Parathyroid adenoma (tissue), 2 donors: ENCODE results near the gene PEMT.

Experiments used
- H2AFZ ChIP-seq: fragments of 300-600 bp; sonication (generic); one replicate; pipeline ENCODE4 v1.7.0; 2017; ENCODE audit warnings: antibody characterized with exemption, mild to moderate bottlenecking
- H3K27ac ChIP-seq: fragments of 300-600 bp; sonication (generic); one replicate; pipeline ENCODE4 v1.7.0; 2017
- H3K27me3 ChIP-seq: fragments of 300-600 bp; sonication (generic); one replicate; pipeline ENCODE4 v1.7.0; 2017; ENCODE audit warnings: low read length; ENCODE audit not compliant: control insufficient read depth, insufficient read depth
- H3K36me3 ChIP-seq: fragments of 300-600 bp; sonication (generic); one replicate; pipeline ENCODE4 v1.7.0; 2017; ENCODE audit warnings: low read length; ENCODE audit not compliant: control insufficient read depth, insufficient read depth
- H3K4me1 ChIP-seq: fragments of 300-600 bp; sonication (generic); one replicate; pipeline ENCODE4 v1.7.0; 2017; ENCODE audit warnings: control low read depth
- H3K4me2 ChIP-seq: fragments of 300-600 bp; sonication (generic); one replicate; pipeline ENCODE4 v1.7.0; 2017; ENCODE audit warnings: low read length
- H3K4me3 ChIP-seq: fragments of 300-600 bp; sonication (generic); one replicate; pipeline ENCODE4 v1.7.0; 2017; ENCODE audit warnings: low read depth, low read length
- H3K79me2 ChIP-seq: fragments of 300-600 bp; sonication (generic); one replicate; pipeline ENCODE4 v1.7.0; 2017; ENCODE audit warnings: control low read depth
- H3K9ac ChIP-seq: fragments of 300-600 bp; sonication (generic); one replicate; pipeline ENCODE4 v1.7.0; 2017; ENCODE audit warnings: mild to moderate bottlenecking
- H3K9me3 ChIP-seq: fragments of 300-600 bp; sonication (generic); one replicate; pipeline ENCODE4 v1.7.0; 2017; ENCODE audit warnings: low read length; ENCODE audit not compliant: control insufficient read depth
- TF ChIP-seq, protein P1 (sequence below): fragments of 300-600 bp; sonication (generic); IDR thresholded peaks from one replicate; pipeline ENCODE4 v1.7.0; 2017; ENCODE audit warnings: antibody characterized with exemption, mild to moderate bottlenecking
- donor health status: primary hyperparathyroidism.

The PEMT gene

DNA sequence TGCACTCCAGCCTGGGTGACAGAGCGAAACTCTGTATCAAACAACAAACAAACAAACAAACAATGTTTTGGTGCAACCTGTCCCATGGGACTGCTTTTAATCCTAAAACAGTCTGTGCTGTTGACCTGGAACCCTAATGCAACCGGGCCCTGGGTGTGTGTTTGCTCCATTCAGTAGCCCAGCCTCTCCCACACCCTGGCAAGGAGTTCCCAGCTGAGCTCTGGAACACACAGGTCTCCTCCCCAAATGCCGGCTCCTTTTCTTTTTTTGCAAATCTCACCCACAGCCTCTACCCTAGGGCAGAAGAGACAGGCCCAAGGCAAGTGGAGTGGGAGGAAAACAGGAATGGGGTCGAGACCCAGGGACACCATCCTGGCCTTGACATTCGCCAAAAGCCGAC lies 65.6 kb downstream of the PEMT start:
- Histone ChIP-seq H3K9me3 (no peaks in the 10 kb centered on the region), H3K4me2 (no peak overlapping the region), H3K27me3 (no peaks in the 10 kb centered on the region), H3K4me3 (no peak overlapping the region), H3K4me1 (no peaks in the 10 kb centered on the region), H3K27ac (no peak overlapping the region), H3K9ac (no peak overlapping the region), H3K79me2 (peaks cover 12% of the 10 kb centered on the region), H3K36me3 (no peaks in the 10 kb centered on the region), H2AFZ (no peak overlapping the region)
- TF ChIP-seq, protein P1, sequence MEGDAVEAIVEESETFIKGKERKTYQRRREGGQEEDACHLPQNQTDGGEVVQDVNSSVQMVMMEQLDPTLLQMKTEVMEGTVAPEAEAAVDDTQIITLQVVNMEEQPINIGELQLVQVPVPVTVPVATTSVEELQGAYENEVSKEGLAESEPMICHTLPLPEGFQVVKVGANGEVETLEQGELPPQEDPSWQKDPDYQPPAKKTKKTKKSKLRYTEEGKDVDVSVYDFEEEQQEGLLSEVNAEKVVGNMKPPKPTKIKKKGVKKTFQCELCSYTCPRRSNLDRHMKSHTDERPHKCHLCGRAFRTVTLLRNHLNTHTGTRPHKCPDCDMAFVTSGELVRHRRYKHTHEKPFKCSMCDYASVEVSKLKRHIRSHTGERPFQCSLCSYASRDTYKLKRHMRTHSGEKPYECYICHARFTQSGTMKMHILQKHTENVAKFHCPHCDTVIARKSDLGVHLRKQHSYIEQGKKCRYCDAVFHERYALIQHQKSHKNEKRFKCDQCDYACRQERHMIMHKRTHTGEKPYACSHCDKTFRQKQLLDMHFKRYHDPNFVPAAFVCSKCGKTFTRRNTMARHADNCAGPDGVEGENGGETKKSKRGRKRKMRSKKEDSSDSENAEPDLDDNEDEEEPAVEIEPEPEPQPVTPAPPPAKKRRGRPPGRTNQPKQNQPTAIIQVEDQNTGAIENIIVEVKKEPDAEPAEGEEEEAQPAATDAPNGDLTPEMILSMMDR: no peak

DNA sequence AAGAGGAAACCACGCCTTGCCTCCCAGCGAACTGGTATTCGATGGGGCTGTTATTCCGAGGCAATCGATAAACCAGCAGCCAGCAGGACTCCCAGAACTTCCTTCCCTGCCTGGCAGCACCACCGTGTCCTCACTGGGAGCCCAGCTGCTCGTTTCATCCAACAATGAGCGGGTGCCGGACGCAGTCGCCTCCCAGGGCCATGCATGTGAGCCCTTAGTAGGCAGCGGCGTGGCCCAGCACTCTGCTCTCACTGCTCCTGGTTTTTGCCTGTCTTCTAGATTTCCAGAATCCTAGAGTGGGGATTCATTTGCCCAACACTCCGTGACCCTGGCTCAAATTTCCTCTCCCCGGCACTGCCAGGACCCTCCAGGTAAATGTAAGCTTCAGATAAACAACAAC lies 66.2 kb downstream of the PEMT start:
- no peaks in the 10 kb centered on the region for H3K4me1 ChIP-seq
- H2AFZ ChIP-seq: no peak overlapping the region
- no peak overlapping the region for H3K4me2 ChIP-seq
- H3K9me3 ChIP-seq: no peaks in the 10 kb centered on the region
- H3K36me3 ChIP-seq: no peaks in the 10 kb centered on the region
- no peaks in the 10 kb centered on the region for H3K27me3 ChIP-seq
- no peak overlapping the region for H3K4me3 ChIP-seq
- H3K9ac ChIP-seq: no peak overlapping the region
- TF ChIP-seq, protein P1: no peak
- no peak overlapping the region for H3K27ac ChIP-seq
- H3K79me2 ChIP-seq: peaks cover 12% of the 10 kb centered on the region

DNA sequence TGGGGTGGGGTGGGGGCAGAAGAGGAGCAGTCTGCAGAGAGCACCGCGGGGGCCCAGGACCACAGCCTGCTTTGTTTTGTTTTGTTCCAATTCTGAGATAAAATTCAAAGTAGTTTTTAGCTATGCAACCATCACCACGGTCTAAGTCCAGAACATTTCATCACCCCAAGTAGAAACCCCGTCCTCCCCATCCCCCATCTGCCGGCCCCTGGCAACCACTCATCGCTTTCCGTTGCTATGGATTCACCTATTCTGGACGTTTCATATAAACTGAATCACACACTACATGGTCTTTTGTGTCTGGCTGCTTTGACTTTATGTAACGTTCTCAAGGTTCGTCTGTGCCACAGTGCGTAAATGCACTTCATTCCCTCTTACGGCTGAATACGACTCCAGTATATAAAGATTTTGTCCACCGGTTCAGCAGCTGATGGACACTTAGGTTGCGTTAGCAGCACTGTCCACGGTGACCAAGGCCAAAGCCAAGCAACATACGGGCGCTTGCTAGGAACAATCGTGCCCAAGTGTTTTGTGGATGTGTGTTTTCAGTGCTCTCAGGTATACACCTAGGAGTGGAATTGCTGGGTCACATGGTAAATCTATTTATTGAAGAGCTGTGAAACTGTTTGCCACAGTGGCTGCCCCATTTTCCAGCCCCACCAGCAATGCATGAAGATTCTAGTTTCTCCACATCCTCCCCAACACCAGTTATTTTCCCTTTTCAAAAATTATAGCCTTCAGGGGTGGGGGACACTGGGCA lies 67.6 kb downstream of the PEMT start:
- no peak overlapping the region for H3K27ac ChIP-seq
- no peaks in the 10 kb centered on the region for H3K27me3 ChIP-seq
- H3K4me2 ChIP-seq: no peak overlapping the region
- H2AFZ ChIP-seq: no peak overlapping the region
- peaks cover 10% of the 10 kb centered on the region for H3K79me2 ChIP-seq
- no peaks in the 10 kb centered on the region for H3K9me3 ChIP-seq
- H3K36me3 ChIP-seq: no peaks in the 10 kb centered on the region
- no peaks in the 10 kb centered on the region for H3K4me1 ChIP-seq
- no peak overlapping the region for H3K4me3 ChIP-seq
- TF ChIP-seq, protein P1: no peak
- no peak overlapping the region for H3K9ac ChIP-seq

DNA sequence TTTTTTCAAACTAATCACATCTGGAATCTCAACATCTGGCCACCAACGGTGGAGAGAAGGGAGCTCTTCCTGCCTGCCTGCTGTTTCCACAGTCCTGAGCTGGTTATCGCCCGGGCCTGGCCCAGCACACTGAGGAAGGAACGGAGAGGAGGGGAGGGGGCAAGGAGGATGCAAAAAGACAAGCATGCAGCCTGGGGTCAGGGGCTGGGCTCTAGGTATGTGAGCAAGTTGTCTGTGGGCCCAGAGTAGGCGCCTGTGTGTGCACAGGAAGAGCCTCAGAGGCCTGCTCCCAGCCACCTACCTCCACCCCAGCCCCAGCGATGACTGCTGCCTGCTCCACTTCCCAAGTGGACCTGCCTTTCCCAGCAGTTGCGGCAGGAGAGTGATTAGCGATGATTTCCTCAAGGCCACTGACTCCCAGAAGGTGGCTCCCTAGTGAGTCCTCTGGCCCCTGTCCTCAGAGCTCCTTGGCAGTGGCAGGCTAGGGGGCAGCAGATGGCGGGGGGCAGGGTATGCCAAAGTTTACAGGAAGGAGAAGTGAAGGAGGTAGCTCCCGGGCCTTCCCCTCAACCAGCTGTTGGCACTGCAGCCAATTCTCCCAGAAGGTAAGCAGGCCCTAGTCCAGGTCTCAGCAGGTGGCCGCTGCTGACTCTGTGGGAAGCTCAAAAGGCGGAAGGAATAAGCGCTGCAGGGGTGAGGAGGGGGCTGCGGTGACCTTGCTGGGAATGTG lies 68.3 kb downstream of the PEMT start:
- Histone ChIP-seq H3K36me3 (no peaks in the 10 kb centered on the region), H3K79me2 (peaks cover 4% of the 10 kb centered on the region), H3K27me3 (no peaks in the 10 kb centered on the region), H2AFZ (no peak overlapping the region), H3K9ac (no peak overlapping the region), H3K27ac (no peak overlapping the region), H3K4me1 (no peaks in the 10 kb centered on the region), H3K4me2 (no peak overlapping the region), H3K9me3 (no peaks in the 10 kb centered on the region), H3K4me3 (no peak overlapping the region)
- TF ChIP-seq, protein P1: no peak
